Smooth muscle cell (in vitro differentiated cells): ENCODE data around the gene VAMP2. TPM values are rescaled to one million over a fixed set of nuclear protein-coding genes. Genes with fewer than 3 reads are reported as not detected.
A peak's percentile ranks its signal among the peaks of the same experiment; 100 is the strongest.

Source experiments
- DNase-seq: peaks from one replicate; lab custom pipeline; 2025; ENCODE audit not compliant: unreplicated experiment; lab: John Stamatoyannopoulos, UW
- H2AFZ ChIP-seq: fragments of 200-600 bp; sonication (generic); 2 replicates; pipeline ENCODE4 v1.6.0; 2016; ENCODE audit warnings: antibody characterized with exemption, low read depth, mild to moderate bottlenecking
- H3F3A ChIP-seq: fragments of 200-600 bp; sonication (generic); 2 replicates; pipeline ENCODE4 v1.6.0; 2017; ENCODE audit warnings: antibody characterized with exemption, low read depth
- H3K27ac ChIP-seq: fragments of 200-600 bp; sonication (generic); 2 replicates; pipeline ENCODE4 v1.5.1; 2016; ENCODE audit warnings: low read depth, mild to moderate bottlenecking
- H3K27me3 ChIP-seq: fragments of 200-600 bp; sonication (generic); 2 replicates; pipeline ENCODE4 v1.6.1; 2016; ENCODE audit warnings: low read depth, mild to moderate bottlenecking
- H3K36me3 ChIP-seq: fragments of 200-600 bp; sonication (generic); 2 replicates; pipeline ENCODE4 v1.5.1; 2016; ENCODE audit warnings: low read depth
- H3K4me1 ChIP-seq: fragments of 200-600 bp; sonication (generic); 2 replicates; pipeline ENCODE4 v1.5.1; 2016; ENCODE audit warnings: low read depth
- H3K4me2 ChIP-seq: fragments of 200-600 bp; sonication (generic); 2 replicates; pipeline ENCODE4 v1.6.0; 2016; ENCODE audit warnings: mild to moderate bottlenecking
- H3K4me3 ChIP-seq: fragments of 200-600 bp; sonication (generic); 2 replicates; pipeline ENCODE4 v1.5.1; 2016; ENCODE audit warnings: mild to moderate bottlenecking
- H3K79me2 ChIP-seq: fragments of 200-600 bp; sonication (generic); 2 replicates; pipeline ENCODE4 v1.6.0; 2016; ENCODE audit warnings: low read depth, mild to moderate bottlenecking
- H3K9ac ChIP-seq: fragments of 200-600 bp; sonication (generic); 2 replicates; pipeline ENCODE4 v1.6.0; 2016; ENCODE audit warnings: low read depth
- H3K9me3 ChIP-seq: fragments of 200-600 bp; sonication (generic); replicated peaks from 2 replicates; pipeline ENCODE4 v1.5.1; 2016; ENCODE audit warnings: low read depth
- H4K20me1 ChIP-seq: fragments of 200-600 bp; sonication (generic); 2 replicates; pipeline ENCODE4 v1.6.0; 2016; ENCODE audit warnings: low read depth
- WGBS: methylation state at CpG from one replicate; pipeline ENCODE4 v1.1.7; 2016; ENCODE audit warnings: low lambda C conversion rate; 5-methylcytosine and 5-hydroxymethylcytosine counted together
- polyA plus RNA-seq: library from polyadenylated mRNA; unstranded; fragments of >200 nt; fragmentation: Nextera tagmentation; extraction: Ambion mirVana; gene quantifications from 2 replicates; pipeline ENCODE4 v1.2.1, GENCODE V29; 2016
- total RNA-seq: library from RNA; depleted of rRNA; stranded (reverse); fragments of >200 nt; gene quantifications from 2 replicates; pipeline ENCODE4 v1.2.3, GENCODE V29; 2014
- TF ChIP-seq, protein P1 (sequence below): fragments of 200-600 bp; sonication (generic); IDR thresholded peaks from 2 replicates; pipeline ENCODE4 v1.5.1; 2017; ENCODE audit warnings: borderline replicate concordance, mild to moderate bottlenecking, antibody characterized with exemption; ENCODE audit not compliant: insufficient read depth, poor library complexity, severe bottlenecking

Gene VAMP2
- total and polyA plus RNA-seq, 2 experiments from 2014 or later, result 8.1 to 20.1 TPM

DNA sequence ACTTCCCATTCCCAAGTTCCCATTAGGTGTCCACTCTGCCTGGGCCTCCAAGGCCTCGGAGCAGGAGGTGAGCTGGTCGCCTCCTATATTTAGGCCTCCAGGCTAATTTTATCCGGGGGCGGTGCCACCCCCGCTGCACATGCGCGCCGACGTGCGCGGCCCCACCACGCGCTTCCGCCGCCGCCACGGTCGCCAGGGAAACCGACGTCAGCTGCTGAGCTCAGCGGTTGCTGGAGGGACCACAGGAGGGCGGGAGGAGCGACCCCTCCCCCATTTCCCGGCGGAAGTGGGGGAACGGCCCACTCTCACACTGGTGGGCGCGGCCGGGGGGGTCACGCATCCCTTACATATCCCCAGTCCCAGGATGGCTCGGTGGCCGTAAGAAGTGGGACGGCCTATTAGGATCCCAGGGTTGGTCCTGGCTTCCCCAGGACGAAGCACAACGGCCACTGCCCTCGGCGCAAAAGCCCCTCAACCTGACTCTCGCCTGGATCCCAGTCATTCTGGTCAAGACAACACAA is 11.6 kb downstream of the VAMP2 start:
- TF ChIP-seq, protein P1, sequence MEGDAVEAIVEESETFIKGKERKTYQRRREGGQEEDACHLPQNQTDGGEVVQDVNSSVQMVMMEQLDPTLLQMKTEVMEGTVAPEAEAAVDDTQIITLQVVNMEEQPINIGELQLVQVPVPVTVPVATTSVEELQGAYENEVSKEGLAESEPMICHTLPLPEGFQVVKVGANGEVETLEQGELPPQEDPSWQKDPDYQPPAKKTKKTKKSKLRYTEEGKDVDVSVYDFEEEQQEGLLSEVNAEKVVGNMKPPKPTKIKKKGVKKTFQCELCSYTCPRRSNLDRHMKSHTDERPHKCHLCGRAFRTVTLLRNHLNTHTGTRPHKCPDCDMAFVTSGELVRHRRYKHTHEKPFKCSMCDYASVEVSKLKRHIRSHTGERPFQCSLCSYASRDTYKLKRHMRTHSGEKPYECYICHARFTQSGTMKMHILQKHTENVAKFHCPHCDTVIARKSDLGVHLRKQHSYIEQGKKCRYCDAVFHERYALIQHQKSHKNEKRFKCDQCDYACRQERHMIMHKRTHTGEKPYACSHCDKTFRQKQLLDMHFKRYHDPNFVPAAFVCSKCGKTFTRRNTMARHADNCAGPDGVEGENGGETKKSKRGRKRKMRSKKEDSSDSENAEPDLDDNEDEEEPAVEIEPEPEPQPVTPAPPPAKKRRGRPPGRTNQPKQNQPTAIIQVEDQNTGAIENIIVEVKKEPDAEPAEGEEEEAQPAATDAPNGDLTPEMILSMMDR, result no peak
- Histone ChIP-seq H3K9me3 (no peaks in the 10 kb centered on the region), H3F3A (peaks cover 10% of the 10 kb centered on the region), H4K20me1 (peaks cover 79% of the 10 kb centered on the region), H3K36me3 (peaks cover 5% of the 10 kb centered on the region), H3K9ac (peak overlapping the region; percentile 97), H3K27me3 (no peaks in the 10 kb centered on the region), H3K4me2 (peak overlapping the region; percentile 95), H2AFZ (no peak overlapping the region), H3K4me1 (peaks cover 17% of the 10 kb centered on the region), H3K4me3 (peak overlapping the region; percentile 79), H3K27ac (peak overlapping the region; percentile 99), H3K79me2 (peaks cover 10% of the 10 kb centered on the region)
- under 1% methylated on average over 38 of the region's 38 CpGs for WGBS
- peak; percentile 80 for DNase-seq

DNA sequence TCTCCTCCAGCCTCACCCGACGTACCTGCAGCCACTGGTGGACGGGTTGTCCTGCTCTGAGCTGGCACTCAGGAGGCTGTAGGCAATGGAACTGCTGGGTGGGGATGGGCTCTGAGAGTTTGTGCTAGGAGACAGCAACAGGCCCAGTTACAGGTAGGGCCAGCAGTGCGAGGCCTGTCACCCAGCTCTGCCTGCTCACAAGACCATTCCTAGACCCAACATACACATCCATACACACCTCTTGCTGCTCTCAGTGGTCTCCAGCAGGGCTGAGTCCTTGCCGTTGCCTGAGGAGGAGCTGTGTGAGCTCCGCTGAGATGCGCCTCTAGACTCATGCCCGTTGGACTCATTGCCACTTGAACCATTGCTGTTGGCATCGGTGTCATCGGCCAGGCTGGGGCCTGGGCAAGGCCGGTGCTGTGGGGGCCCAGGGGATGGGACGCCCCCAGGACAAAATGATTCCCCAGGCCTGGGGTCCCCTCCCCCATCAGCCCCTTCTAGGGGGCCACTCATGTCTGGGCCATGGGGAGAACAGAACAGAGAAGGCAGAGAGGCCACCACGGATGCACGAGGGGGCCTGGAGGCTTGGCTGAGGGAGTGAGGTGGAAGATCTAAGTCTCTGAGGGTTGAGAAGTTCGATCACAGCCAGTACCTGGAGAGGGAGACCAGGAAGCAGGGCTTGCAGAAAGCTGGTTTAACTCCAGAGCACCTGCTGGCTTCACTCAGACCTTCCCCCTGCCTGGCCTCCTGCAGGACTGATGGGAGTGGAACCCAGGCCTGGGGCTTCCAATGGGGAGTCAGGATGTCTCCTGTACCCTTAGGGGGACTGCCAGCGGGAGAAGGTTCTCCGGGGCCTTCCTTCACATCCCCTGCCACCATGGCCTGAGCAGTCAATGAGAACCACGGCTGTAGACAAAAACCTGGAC is 12.3 kb downstream of the VAMP2 start:
- Histone ChIP-seq H2AFZ (no peak overlapping the region), H3K27ac (peak overlapping the region; percentile 99), H3K27me3 (no peaks in the 10 kb centered on the region), H3K9me3 (no peaks in the 10 kb centered on the region), H4K20me1 (peaks cover 82% of the 10 kb centered on the region), H3K9ac (peak overlapping the region; percentile 70), H3K4me2 (peak overlapping the region; percentile 95), H3K36me3 (peaks cover 5% of the 10 kb centered on the region), H3K4me1 (peaks cover 17% of the 10 kb centered on the region), H3F3A (peaks cover 10% of the 10 kb centered on the region), H3K4me3 (peak overlapping the region; percentile 79), H3K79me2 (peaks cover 10% of the 10 kb centered on the region)
- WGBS, result 90% methylated on average over 18 of the region's 18 CpGs
- DNase-seq, result no peak
- TF ChIP-seq, protein P1, result no peak

DNA sequence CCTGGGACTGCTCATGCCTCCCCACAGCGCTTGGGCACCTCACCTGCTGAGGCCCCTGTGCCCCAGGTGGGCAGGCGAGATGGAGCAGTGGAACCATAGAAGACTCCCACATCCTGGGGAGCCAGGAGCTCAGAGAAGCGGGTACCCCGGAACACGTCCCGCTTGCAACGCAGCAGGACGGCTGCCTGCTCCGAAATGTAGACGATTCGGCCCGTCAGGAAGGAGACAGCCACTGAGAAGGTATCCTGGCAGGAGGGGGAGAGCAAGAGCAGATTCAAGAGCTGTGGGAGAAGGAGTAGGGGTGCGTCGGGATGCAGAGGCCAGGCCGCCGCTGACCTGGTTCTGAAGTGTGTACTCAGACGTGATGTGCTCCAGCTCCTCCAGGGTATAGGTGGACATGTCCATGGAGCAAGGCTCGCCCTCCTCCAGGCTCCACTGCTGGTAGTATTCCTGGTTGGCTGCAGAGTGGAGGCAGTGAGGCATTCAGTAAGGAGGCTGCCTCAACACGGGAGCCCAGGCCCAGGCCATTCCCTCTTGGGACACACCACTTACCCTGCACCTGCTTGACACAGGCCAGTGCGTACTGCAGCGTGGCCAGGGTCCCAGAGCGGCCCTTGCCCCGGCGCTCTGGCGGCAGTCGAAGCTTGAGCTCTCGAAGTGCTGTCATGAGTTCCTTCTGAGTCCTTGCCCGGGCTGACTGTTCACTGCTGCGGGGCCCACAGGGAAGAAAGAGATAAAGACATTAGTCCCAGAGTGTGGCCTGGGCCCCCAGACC is 13.1 kb downstream of the VAMP2 start:
- Histone ChIP-seq H3K27me3 (no peaks in the 10 kb centered on the region), H3K36me3 (peaks cover 5% of the 10 kb centered on the region), H4K20me1 (peaks cover 82% of the 10 kb centered on the region), H3K27ac (no peak overlapping the region), H3F3A (peaks cover 10% of the 10 kb centered on the region), H3K79me2 (peaks cover 10% of the 10 kb centered on the region), H3K4me1 (peaks cover 11% of the 10 kb centered on the region), H3K4me2 (no peak overlapping the region), H3K4me3 (no peak overlapping the region), H3K9me3 (no peaks in the 10 kb centered on the region), H3K9ac (no peak overlapping the region), H2AFZ (no peak overlapping the region)
- 97% methylated on average over 29 of the region's 29 CpGs for WGBS
- DNase-seq, result no peak
- TF ChIP-seq, protein P1, result no peak
